HepG2 (cell line): ENCODE measurements around the gene NUP54. TPM values are rescaled to one million over a fixed set of nuclear protein-coding genes. Genes with fewer than 3 reads are reported as not detected.

ENCODE experiments used
- ATAC-seq: fragments of 200-7000 bp; cut with Tn5 transposase; 3 replicates; pipeline ENCODE4 v1.9.1; 2020; ENCODE audit warnings: mild to moderate bottlenecking, moderate library complexity
- BruUV-seq: library from RNA; stranded (reverse); fragments of 400-500 nt; replicated peaks from 2 replicates; lab custom pipeline; 2021; lab: Mats Ljungman, UMichigan
- CTCF ChIA-PET: fragments of 300-600 bp; formaldehyde crosslinking; extraction: SDS; loops from one replicate; lab custom pipeline; 2021; ENCODE audit warnings: low total read pairs, inconsistent platforms, low intra/inter-chr PET ratio; lab: Yijun Ruan, JAX
- POLR2A ChIA-PET: fragments of 350-600 bp; sonication (Branson Sonifier 250); formaldehyde crosslinking; loops from one replicate; lab custom pipeline; 2020; ENCODE audit warnings: antibody characterized with exemption, inconsistent platforms; lab: Yijun Ruan, JAX
- DNase-seq: peaks from one replicate; pipeline ENCODE4 v3.0.0-alpha.2; 2015; ENCODE audit warnings: low spot score
- FAIRE-seq: peaks from 3 replicates; lab custom pipeline; 2011; peaks lifted over from hg19 to GRCh38; lab: Jason Lieb, UNC
- H2AFZ ChIP-seq: one replicate; pipeline ENCODE4 v1.6.1; 2011; ENCODE audit warnings: low read length, inconsistent platforms
- H3K27ac ChIP-seq: fragments of 300-600 bp; 3 replicates; pipeline ENCODE4 v1.8.0; 2011; ENCODE audit warnings: mixed run types, mild to moderate bottlenecking, mixed read lengths, low read length, inconsistent platforms; ENCODE audit not compliant: insufficient read depth; ENCODE audit errors: extremely low read length
- H3K27me3 ChIP-seq, 2 experiments: fragments of 200-600 bp in 1 of 2; 2 replicates in 1 of 2; 3 replicates in 1 of 2; pipeline versions ENCODE4 v1.6.0 to v1.8.0; 2011; ENCODE audit warnings: low read length in 2 of 2, mild to moderate bottlenecking in 2 of 2, moderate library complexity in 2 of 2, inconsistent platforms in 1 of 2; ENCODE audit not compliant: insufficient read depth in 2 of 2, control insufficient read depth in 1 of 2
- H3K36me3 ChIP-seq, 2 experiments: fragments of 200-600 bp in 1 of 2; replicated peaks in 1 of 2; 2 replicates in 1 of 2; 3 replicates in 1 of 2; pipeline versions ENCODE4 v1.5.1 to v1.8.0; 2011; ENCODE audit warnings: low read length in 2 of 2, inconsistent platforms in 1 of 2; ENCODE audit not compliant: insufficient read depth in 2 of 2, control insufficient read depth in 1 of 2
- H3K4me1 ChIP-seq: 2 replicates; pipeline ENCODE4 v1.5.1; 2012; ENCODE audit warnings: low read length, inconsistent platforms; ENCODE audit not compliant: insufficient read depth
- H3K4me2 ChIP-seq: 2 replicates; pipeline ENCODE4 v1.6.0; 2011; ENCODE audit warnings: low read depth, low read length, inconsistent platforms
- H3K4me3 ChIP-seq, 3 experiments: fragments of 200-600 bp in 1 of 3; sonication (generic), shearing (Covaris generic) in 1 of 3; replicated peaks in 1 of 3; 2 replicates each; pipeline ENCODE4 v1.5.1; 2011 to 2016; ENCODE audit warnings: low read length in 3 of 3, inconsistent platforms in 2 of 3, low read depth in 2 of 3, mild to moderate bottlenecking in 2 of 3, control low read depth in 1 of 3, mixed read lengths in 1 of 3; ENCODE audit not compliant: insufficient read depth in 1 of 3
- H3K79me2 ChIP-seq: one replicate; pipeline ENCODE4 v1.6.1; 2011; ENCODE audit warnings: low read length, inconsistent platforms; ENCODE audit not compliant: insufficient read depth
- H3K9ac ChIP-seq: 2 replicates; pipeline ENCODE4 v1.6.0; 2011; ENCODE audit warnings: mild to moderate bottlenecking, low read depth, low read length, inconsistent platforms; ENCODE audit not compliant: insufficient read depth
- H3K9me3 ChIP-seq: 2 replicates; pipeline ENCODE4 v1.5.1; 2012; ENCODE audit warnings: mild to moderate bottlenecking, low read length
- H4K20me1 ChIP-seq: 2 replicates; pipeline ENCODE4 v1.6.0; 2011; ENCODE audit warnings: inconsistent platforms, mild to moderate bottlenecking, low read length, moderate library complexity; ENCODE audit not compliant: insufficient read depth
- ATF3 ChIP-seq: sonication (generic); formaldehyde crosslinking; IDR thresholded peaks from 2 replicates; pipeline ENCODE4 v1.4.0; 2020; ENCODE audit warnings: missing genetic modification reagents
- HNF1A ChIP-seq, 2 experiments: sonication (generic) in 1 of 2; formaldehyde crosslinking in 1 of 2; IDR thresholded peaks; 2 replicates each; pipeline versions ENCODE4 v1.4.0 to v1.6.1; 2016 to 2020; ENCODE audit warnings: borderline replicate concordance in 1 of 2, low read depth in 1 of 2, mild to moderate bottlenecking in 1 of 2, missing genetic modification reagents in 1 of 2
- IKZF5 ChIP-seq: IDR thresholded peaks from 2 replicates; pipeline ENCODE4 v1.6.1; 2018; ENCODE audit warnings: missing genetic modification reagents, mild to moderate bottlenecking, missing compliant biosample characterization
- POLR2AphosphoS2 ChIP-seq: IDR thresholded peaks from 2 replicates; pipeline ENCODE4 v1.6.1; 2011; ENCODE audit warnings: low read depth, low read length, improper control_type of control experiment
- ZNF251 ChIP-seq: sonication (generic); formaldehyde crosslinking; IDR thresholded peaks from 2 replicates; pipeline ENCODE4 v1.9.0; 2021; ENCODE audit warnings: mild to moderate bottlenecking, missing genetic modification reagents
- WGBS: methylation state at CpG from one replicate; pipeline ENCODE4 v1.1.6; 2017; ENCODE audit warnings: low lambda C conversion rate; 5-methylcytosine and 5-hydroxymethylcytosine counted together
- in situ Hi-C: cut with HindIII; loops from 2 replicates; pipeline ENCODE4 v1.10.0; 2017; ENCODE audit warnings: low pct_unique_long_range_greater_than_20kb; ENCODE audit not compliant: extremely low pct_ligation_motif_present
- intact Hi-C: fragments of 100-400 bp; cut with micrococcal nuclease; formaldehyde crosslinking; loops from one replicate; pipeline ENCODE4 v1.10.0; 2022; ENCODE audit not compliant: unreplicated experiment
- polyA plus RNA-seq, 8 experiments: library from polyadenylated mRNA; depleted of rRNA in 3 of 8; stranded (reverse) in 7 of 8; unstranded in 1 of 8; fragments of >200 nt; fragmentation: Illumina TruSeq in 4 of 8; extraction: Trizol in 4 of 8; gene quantifications; 2 replicates each; pipeline versions ENCODE4 v1.2.1 to v1.2.3, GENCODE V29; 2011 to 2016; ENCODE audit warnings: low read depth in 4 of 8, missing spikeins in 1 of 8, mixed read lengths in 1 of 8; ENCODE audit not compliant: insufficient read depth in 1 of 8
- total RNA-seq, 5 experiments: library from RNA; depleted of rRNA; stranded (reverse); fragments of >200 nt; fragmentation: Illumina TruSeq; extraction: Trizol; gene quantifications; 2 replicates each; pipeline ENCODE4 v1.2.3, GENCODE V29; 2016; ENCODE audit warnings: low read depth in 1 of 5

The NUP54 gene
- total and polyA plus RNA-seq, 2 of the 13 experiments (the other 11 are each of a cell fraction or from before 2014, with no cell fraction given) = 36.1 to 69.3 TPM

- TF ChIP-seq HNF1A (IDR thresholded peaks at IDR 0.05; ENCODE audit: low read depth) (no peak), HNF1A (CRISPR knock-in tag; IDR thresholded peaks at IDR 0.05; ENCODE audit: borderline replicate concordance) (no peak), ZNF251 (CRISPR knock-in tag) (no peak), IKZF5 (CRISPR knock-in tag) (no peak), ATF3 (CRISPR knock-in tag) (no peak)
Measured at GRCh38 chr4:76187152-76187551, 39.0 kb upstream of the NUP54 start (continued).

GRCh38 chr4:76182463-76182862 is 34.3 kb upstream of the NUP54 start:
- DNase-seq (no peak), ATAC-seq (no peak), FAIRE-seq (no peak)
- H3K27me3 ChIP-seq = no peaks in the 10 kb centered on the region
- no peaks in the 10 kb centered on the region for H3K9me3 ChIP-seq
- H3K4me2 ChIP-seq = no peak overlapping the region
- in situ Hi-C loops = loop anchor here (5.0 kb wide), 1 partner anchor 195 kb away; no protein-coding TSS in a partner anchor
- 96% methylated on average over 5 of the region's 5 CpGs for WGBS
- H3K4me1 ChIP-seq = 0 out of 2 replicates have a peak, but pooled peaks cover 5% of the 10 kb centered on the region
- POLR2A ChIA-PET = no interaction called here
- no peak for TF ChIP-seq POLR2AphosphoS2
- H3K79me2 ChIP-seq = no peaks in the 10 kb centered on the region
- H3K4me3 ChIP-seq = no peak overlapping the region
- no peak overlapping the region for H3K9ac ChIP-seq
- H4K20me1 ChIP-seq = no peaks in the 10 kb centered on the region
- H2AFZ ChIP-seq = no peak overlapping the region
- H3K27ac ChIP-seq = no peak overlapping the region
- CTCF ChIA-PET = no interaction called here
- intact Hi-C loops = no loop called here
- peaks cover 7 to 28% of the 10 kb centered on the region in 2 experiments for H3K36me3 ChIP-seq
- no TSS peak for BruUV-seq
